ENCODE data around the gene SELENOH. TPM values are rescaled to one million over a fixed set of nuclear protein-coding genes. Genes with fewer than 3 reads are reported as not detected.

SELENOH gene
- total and polyA plus RNA-seq, 2 of the 8 experiments (the other 6 are each of a cell fraction or from before 2014, with no cell fraction given), result 243 to 264 TPM

DNA sequence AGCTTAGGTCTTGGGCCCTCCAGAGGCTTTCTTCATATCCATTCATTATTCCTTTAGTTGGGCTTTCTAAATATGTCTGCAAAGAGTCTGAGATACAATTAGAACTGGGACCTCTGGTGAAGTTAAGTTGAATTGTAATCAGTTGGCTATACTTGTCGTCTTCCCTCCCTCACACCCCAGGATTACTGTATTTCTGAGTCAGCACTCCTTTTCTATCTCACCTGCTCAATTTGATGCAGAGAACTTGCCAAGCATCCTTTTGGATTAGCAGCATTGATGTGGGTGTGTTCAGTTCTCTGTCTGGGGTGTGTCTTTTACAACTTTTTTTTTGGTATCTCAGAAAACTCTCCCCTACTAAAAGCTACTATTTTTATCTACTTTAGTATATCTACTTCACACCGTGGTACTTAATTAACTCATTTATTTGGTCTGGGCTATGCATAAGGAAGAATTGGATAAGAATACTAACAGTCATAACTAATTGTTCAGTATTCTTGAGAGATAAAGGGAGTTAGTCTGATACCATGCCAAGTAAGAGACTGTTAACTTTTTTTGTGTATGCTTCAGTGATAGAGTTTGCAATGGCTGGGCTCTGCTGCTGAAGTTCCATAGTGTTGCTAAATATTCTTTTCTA is 35.4 kb downstream of the SELENOH start:
- Histone ChIP-seq H2BK20ac (ENCODE audit: low read length) (no peak overlapping the region), H2BK12ac (ENCODE audit: low read depth, low read length) (no peak overlapping the region), H4K5ac (ENCODE audit: insufficient read length, low read depth, low read length) (no peak overlapping the region), H3K79me2 (ENCODE audit: control insufficient read depth in 1 of 2, insufficient read depth in 2 of 2, low read length in 2 of 2) (peaks cover 38 to 95% of the 10 kb centered on the region in 2 experiments), H3K23ac (ENCODE audit: insufficient read length) (no peak overlapping the region), H2BK120ac (replicated peaks; ENCODE audit: low read depth, low read length) (no peak overlapping the region), H4K91ac (replicated peaks; ENCODE audit: insufficient read length, low read length) (no peak overlapping the region), H3K18ac (ENCODE audit: extremely low read depth, low read length) (no peak overlapping the region), H3K14ac (ENCODE audit: insufficient read length) (no peak overlapping the region), H3K56ac (replicated peaks; ENCODE audit: insufficient read length, low read depth, low read length) (no peak overlapping the region), H2BK15ac (ENCODE audit: low read length) (no peak overlapping the region), H2AFZ (ENCODE audit: low read length) (no peak overlapping the region), H2BK5ac (ENCODE audit: low read depth, low read length) (no peak overlapping the region), H3K36me3 (ENCODE audit: control insufficient read depth in 2 of 4, insufficient read depth in 4 of 4, low read length in 3 of 4) (no peaks in the 10 kb centered on the region), H4K8ac (ENCODE audit: extremely low read depth, insufficient read depth, low read length) (no peak overlapping the region), H3K4me1 (replicated peaks in 1 of 4; ENCODE audit: control insufficient read depth in 3 of 4, insufficient read depth in 4 of 4, low read length in 3 of 4) (peaks cover 23 to 41% (median 35%) of the 10 kb centered on the region in 4 experiments), H3K4me3 (ENCODE audit: extremely low read depth in 1 of 4, insufficient read depth in 2 of 4, low read depth in 3 of 4, low read length in 4 of 4) (no peak overlapping the region), H4K20me1 (replicated peaks in 1 of 2; ENCODE audit: control insufficient read depth in 1 of 2, insufficient read depth in 2 of 2, low read length in 2 of 2) (peaks cover 3 to 19% of the 10 kb centered on the region in 2 experiments), H3K4ac (replicated peaks; ENCODE audit: insufficient read length, low read depth, low read length) (no peak overlapping the region), H3K27ac (ENCODE audit: low read depth, low read length) (peak overlapping the region; percentile 89; the same call in 1 of the 2 replicates), H3K79me1 (ENCODE audit: low read depth, low read length) (peaks cover 6% of the 10 kb centered on the region), H3K4me2 (ENCODE audit: insufficient read depth in 1 of 2, low read depth in 2 of 2, low read length in 2 of 2) (peak overlapping the region; percentile 37 to 63; a peak in 3 of 4 replicates), H2AK5ac (ENCODE audit: low read depth, low read length) (no peak overlapping the region), H3K23me2 (ENCODE audit: low read depth, low read length) (no peaks in the 10 kb centered on the region), H3K27me3 (replicated peaks in 1 of 4; ENCODE audit: control insufficient read depth in 3 of 4, extremely low read depth in 1 of 4, insufficient read depth in 3 of 4, low read length in 3 of 4) (no peaks in the 10 kb centered on the region), H3K9me3 (ENCODE audit: insufficient read depth in 2 of 2, low read depth in 1 of 2, low read length in 1 of 2) (no peaks in the 10 kb centered on the region), H3K9ac (replicated peaks in 1 of 4; ENCODE audit: extremely low read depth in 1 of 4, low read depth in 3 of 4, low read length in 3 of 4) (no peak overlapping the region)
- no peak for DNase-seq (ENCODE audit: low read depth in 1 of 2, low spot score in 2 of 2)
- WGBS, 2 experiments (ENCODE audit: extremely low coverage in 1 of 2, insufficient coverage in 1 of 2, insufficient read length in 1 of 2, insufficient replicate concordance in 2 of 2, low coverage in 1 of 2, low lambda C conversion rate in 2 of 2, missing lambda C conversion rate in 1 of 2), result 77% methylated on average over 2 of the region's 2 CpGs; no CpG with 5 or more reads in 1 of the 2 experiments
- TF ChIP-seq RAD21 (IDR thresholded peaks at IDR 0.05 in 1 of 2, conservative IDR thresholded peaks at IDR 0.05 in 1 of 2; ENCODE audit: low read depth in 2 of 2, low read length in 2 of 2) (no peak), KDM5A (IDR thresholded peaks at IDR 0.05; ENCODE audit: low read length) (no peak), CREB1 (IDR thresholded peaks at IDR 0.05) (no peak), SP4 (IDR thresholded peaks at IDR 0.05; ENCODE audit: low read length) (no peak), EGR1 (IDR thresholded peaks at IDR 0.05; ENCODE audit: borderline replicate concordance, low read depth, low read length) (no peak), PHF8 (conservative IDR thresholded peaks at IDR 0.05; ENCODE audit: low read depth, low read length) (no peak), JUND (IDR thresholded peaks at IDR 0.05; ENCODE audit: low read length) (no peak), POLR2A (IDR thresholded peaks at IDR 0.05; ENCODE audit: control extremely low read depth in 1 of 2, low read depth in 2 of 2, low read length in 2 of 2) (0 out of 3 replicates have a peak, but pooled peaks of 1 of the 2 experiments have one; percentile 18)
- ChIA-PET POLR2A (ENCODE audit: partially characterized antibody) (interaction anchor here (0.7 to 14.4 kb wide), 6 partner anchors 11 to 117 kb away, joined by 3 to 329 read pairs (median 16); partner anchors contain the start of gene CTNND1), CTCF (ENCODE audit: partially characterized antibody) (interaction anchor here (0.7 to 9.6 kb wide), 5 partner anchors 9 to 31 kb away, joined by 3 to 86 read pairs (median 6); partner anchors contain the start of gene CTNND1)
- no peak for FAIRE-seq
